Neural crest cell (in vitro differentiated cells): ENCODE measurements around the gene FAM193B. TPM values are rescaled to one million over a fixed set of nuclear protein-coding genes. Genes with fewer than 3 reads are reported as not detected.
A peak's percentile ranks its signal among the peaks of the same experiment; 100 is the strongest.
"Not testable (repeated sequence)": the region's sequence is repeated elsewhere in the genome, so short reads cannot be mapped to it uniquely, and the experiment has no call there.

ENCODE experiments used
- DNase-seq: peaks from one replicate; pipeline ENCODE4 v3.0.0; 2021; ENCODE audit warnings: low read depth, mixed read lengths, low spot score
- H3K27ac Mint-ChIP-seq: one replicate; pipeline ENCODE4 v1.8.0; 2021; ENCODE audit warnings: mild to moderate bottlenecking, mixed read lengths; ENCODE audit not compliant: unreplicated experiment
- H3K27me3 Mint-ChIP-seq: 2 replicates; pipeline ENCODE4 v1.8.0; 2021; ENCODE audit warnings: low read depth, mild to moderate bottlenecking, mixed read lengths
- H3K36me3 Mint-ChIP-seq: 2 replicates; pipeline ENCODE4 v1.8.0; 2021; ENCODE audit warnings: low read depth, mild to moderate bottlenecking, mixed read lengths
- H3K4me1 Mint-ChIP-seq: 2 replicates; pipeline ENCODE4 v1.8.0; 2021; ENCODE audit warnings: mixed read lengths
- H3K4me3 Mint-ChIP-seq: one replicate; pipeline ENCODE4 v1.8.0; 2021; ENCODE audit warnings: mild to moderate bottlenecking, mixed read lengths
- H3K9me3 Mint-ChIP-seq: 2 replicates; pipeline ENCODE4 v1.8.0; 2021; ENCODE audit warnings: mixed read lengths
- total RNA-seq: library from RNA; stranded (reverse); gene quantifications from 2 replicates; pipeline ENCODE4 v1.2.1, GENCODE V29; 2021
- TF ChIP-seq, protein P1 (sequence below): fragments of 200-600 bp; sonication (generic); conservative IDR thresholded peaks from 2 replicates; pipeline ENCODE4 v1.5.0; 2021; ENCODE audit warnings: antibody characterized with exemption, mild to moderate bottlenecking

The FAM193B gene
- total RNA-seq, 1 donor from 2014 or later: 96.3 TPM

DNA sequence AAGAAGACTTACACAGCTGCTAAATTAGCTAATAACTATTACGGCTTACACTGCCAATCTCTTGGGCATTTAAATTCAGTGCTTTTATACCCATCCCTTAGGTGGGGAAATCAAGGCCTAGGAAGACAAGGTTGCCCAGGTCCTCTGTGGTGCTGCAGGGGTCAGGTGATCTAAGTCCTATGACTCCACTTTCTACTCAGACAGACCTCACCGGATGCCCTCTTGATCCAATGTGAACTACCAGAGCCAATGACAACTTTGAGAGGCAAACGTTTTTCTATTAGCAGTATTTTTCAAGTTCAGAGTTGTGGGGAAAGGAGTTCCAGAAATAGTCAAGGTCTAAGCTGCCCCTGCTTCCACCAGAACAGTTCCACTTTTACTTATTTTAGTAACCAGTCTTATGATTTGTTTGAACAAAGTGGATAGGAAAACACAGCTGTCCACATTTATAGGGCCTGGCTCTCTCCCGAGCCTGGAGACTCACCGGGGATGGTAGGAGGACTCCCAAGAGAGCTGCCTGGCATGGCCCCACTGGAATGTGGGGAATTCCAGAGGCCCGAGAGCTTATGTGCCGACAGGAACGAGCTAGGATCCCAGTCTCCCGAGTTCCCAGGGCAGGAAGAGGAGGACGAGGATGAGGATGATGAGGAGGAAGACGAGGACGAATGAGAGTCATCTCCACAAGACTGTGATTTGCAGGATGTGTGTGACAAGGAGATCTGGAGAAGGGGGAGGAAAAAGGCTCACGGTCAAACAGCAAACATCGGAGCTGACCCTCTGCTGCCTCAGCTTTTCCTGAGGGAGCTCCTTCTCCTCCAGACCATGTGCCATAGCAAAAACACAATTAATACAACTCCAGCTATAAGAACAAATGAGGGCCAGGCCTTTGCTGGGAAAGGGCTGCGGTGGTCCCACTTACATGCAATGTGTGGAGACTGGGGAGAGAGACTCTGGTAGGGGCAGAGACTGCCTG lies 16.7 kb downstream of the FAM193B start:
- TF ChIP-seq, protein P1, sequence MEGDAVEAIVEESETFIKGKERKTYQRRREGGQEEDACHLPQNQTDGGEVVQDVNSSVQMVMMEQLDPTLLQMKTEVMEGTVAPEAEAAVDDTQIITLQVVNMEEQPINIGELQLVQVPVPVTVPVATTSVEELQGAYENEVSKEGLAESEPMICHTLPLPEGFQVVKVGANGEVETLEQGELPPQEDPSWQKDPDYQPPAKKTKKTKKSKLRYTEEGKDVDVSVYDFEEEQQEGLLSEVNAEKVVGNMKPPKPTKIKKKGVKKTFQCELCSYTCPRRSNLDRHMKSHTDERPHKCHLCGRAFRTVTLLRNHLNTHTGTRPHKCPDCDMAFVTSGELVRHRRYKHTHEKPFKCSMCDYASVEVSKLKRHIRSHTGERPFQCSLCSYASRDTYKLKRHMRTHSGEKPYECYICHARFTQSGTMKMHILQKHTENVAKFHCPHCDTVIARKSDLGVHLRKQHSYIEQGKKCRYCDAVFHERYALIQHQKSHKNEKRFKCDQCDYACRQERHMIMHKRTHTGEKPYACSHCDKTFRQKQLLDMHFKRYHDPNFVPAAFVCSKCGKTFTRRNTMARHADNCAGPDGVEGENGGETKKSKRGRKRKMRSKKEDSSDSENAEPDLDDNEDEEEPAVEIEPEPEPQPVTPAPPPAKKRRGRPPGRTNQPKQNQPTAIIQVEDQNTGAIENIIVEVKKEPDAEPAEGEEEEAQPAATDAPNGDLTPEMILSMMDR: no peak
- Mint-ChIP-seq H3K9me3 (no peaks in the 10 kb centered on the region), H3K4me3 (no peak overlapping the region), H3K4me1 (no peaks in the 10 kb centered on the region), H3K27ac (peak overlapping the region; percentile 73), H3K36me3 (peaks cover 2% of the 10 kb centered on the region), H3K27me3 (no peaks in the 10 kb centered on the region)
- no peak for DNase-seq

DNA sequence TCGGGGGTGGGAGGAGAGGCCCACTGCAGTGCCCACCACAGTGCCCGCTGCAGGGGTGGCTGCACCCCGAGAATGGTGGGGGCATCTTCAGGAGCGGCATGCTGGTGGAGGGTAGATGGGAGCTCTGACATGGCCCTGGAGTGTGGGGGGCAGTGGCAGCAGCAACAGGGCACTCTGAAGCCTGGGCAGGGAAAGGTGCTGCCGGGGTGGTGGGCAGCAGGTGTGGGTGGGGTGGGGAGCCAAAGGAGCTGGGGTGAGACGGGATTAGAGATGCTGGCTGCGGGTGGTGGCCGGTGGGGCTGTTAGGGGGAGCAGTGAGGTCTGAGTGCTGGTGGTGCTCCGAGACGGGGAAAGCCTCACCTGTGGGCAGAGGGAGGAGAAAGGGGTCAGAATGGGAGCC lies 18.0 kb downstream of the FAM193B start:
- TF ChIP-seq, protein P1: no peak
- H3K4me1 Mint-ChIP-seq: no peaks in the 10 kb centered on the region
- H3K27me3 Mint-ChIP-seq: no peaks in the 10 kb centered on the region
- H3K27ac Mint-ChIP-seq: no peak overlapping the region
- no peak for DNase-seq
- H3K4me3 Mint-ChIP-seq: no peak overlapping the region
- H3K36me3 Mint-ChIP-seq: no peaks in the 10 kb centered on the region
- no peaks in the 10 kb centered on the region for H3K9me3 Mint-ChIP-seq

DNA sequence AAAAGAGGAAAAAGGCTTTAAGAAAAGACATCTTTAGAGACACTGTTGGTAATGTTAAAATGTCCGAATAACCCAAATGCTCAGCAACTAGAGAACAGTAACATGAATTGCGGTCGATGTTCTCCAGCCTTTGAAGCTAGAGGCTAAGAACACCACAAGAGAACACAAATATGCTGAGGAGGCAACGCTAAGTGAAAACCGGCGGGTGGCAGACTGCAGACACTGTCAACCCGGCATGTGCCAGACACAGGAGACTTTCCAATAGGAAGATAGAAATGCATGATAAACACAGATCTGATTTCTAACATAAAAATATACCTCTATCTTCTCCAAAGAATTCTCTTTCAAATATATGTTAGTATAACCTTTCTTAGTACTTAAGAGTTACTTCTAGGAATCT lies 19.2 kb downstream of the FAM193B start:
- TF ChIP-seq, protein P1: no peak
- Mint-ChIP-seq H3K27ac (no peak overlapping the region), H3K4me3 (no peak overlapping the region), H3K27me3 (no peaks in the 10 kb centered on the region), H3K4me1 (no peaks in the 10 kb centered on the region), H3K36me3 (peaks cover 4% of the 10 kb centered on the region), H3K9me3 (no peaks in the 10 kb centered on the region)
- no peak for DNase-seq

DNA sequence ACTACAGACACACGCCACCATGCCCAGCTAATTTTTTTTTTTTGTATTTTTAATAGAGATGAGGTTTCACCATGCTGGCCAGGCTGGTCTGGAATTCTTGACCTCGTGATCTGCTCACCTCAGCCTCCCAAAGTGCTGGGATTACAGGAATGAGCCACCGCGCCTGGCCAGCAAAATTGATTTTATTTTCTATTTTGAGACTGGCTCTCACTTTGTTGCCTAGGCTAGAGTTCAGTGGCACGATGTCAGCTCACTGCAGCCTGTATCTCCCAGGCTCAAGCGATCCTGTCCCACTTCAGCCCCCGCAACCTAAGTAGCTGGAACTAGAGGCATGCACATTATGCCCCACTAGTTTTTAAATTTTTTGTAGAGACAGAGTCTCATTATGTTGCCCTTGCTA lies 19.9 kb downstream of the FAM193B start:
- not testable (repeated sequence) for H3K36me3 Mint-ChIP-seq, DNase-seq, H3K27me3 Mint-ChIP-seq, H3K9me3 Mint-ChIP-seq, H3K4me3 Mint-ChIP-seq, H3K27ac Mint-ChIP-seq, H3K4me1 Mint-ChIP-seq

DNA sequence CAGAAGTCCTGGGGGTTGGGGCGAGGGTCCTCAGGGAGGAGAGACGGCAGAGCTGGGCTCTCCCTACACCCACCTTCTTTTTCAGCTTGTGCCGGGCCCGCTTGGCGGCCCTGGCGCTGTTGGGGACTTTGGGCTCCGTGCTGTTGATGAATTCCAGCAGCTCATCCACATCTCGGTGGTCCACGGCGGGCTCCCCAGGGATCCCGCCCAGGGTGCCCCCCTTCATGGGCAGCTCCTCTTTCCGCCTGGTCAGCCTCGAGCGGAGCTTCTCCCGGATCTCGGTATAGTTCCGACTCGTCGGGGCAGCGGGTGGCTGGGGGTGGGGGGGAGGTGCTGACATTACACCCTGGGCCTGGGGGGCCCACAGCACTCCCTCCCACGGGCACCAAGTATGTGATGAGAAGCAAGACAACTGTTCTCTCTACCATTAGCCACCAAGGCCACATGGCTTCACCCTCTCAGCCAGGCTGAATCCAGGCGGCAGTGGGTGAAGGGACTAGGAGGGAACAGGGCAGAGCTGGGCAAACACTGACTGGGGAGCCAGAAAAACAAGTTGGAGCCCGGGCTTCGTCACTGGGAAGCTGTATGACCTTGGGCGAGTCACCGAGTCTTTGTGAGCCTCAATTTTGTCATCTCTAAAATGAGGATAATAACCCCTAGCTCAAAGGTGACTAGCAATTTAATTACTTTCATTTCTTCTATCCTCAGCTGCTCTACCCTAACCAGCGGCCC lies 23.0 kb downstream of the FAM193B start:
- DNase-seq: no peak
- no peaks in the 10 kb centered on the region for H3K27me3 Mint-ChIP-seq
- no peaks in the 10 kb centered on the region for H3K4me1 Mint-ChIP-seq
- H3K9me3 Mint-ChIP-seq: no peaks in the 10 kb centered on the region
- H3K36me3 Mint-ChIP-seq: peaks cover 7% of the 10 kb centered on the region
- TF ChIP-seq, protein P1: no peak
- no peak overlapping the region for H3K4me3 Mint-ChIP-seq
- no peak overlapping the region for H3K27ac Mint-ChIP-seq

DNA sequence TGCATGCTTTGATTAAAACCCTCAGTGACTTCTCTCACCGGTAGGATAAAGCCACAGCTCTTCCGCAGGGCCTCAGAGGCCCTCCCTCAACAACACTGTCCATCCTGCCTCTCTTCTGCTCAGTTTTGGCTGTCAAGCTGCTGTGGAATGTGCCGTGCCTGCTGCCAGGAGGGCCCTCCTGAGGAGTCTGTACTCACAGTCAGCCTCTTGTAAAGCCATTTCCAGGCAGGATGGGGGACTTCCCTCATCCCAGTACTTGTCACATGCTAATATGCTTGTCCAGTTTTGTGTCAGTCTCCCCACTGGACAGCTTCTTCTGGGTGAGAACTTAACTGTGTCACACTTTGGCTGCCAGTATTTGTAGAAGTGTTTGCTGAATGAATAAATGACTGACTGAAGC lies 23.7 kb downstream of the FAM193B start:
- Mint-ChIP-seq H3K27ac (no peak overlapping the region), H3K9me3 (no peaks in the 10 kb centered on the region), H3K4me3 (no peak overlapping the region), H3K27me3 (no peaks in the 10 kb centered on the region), H3K4me1 (no peaks in the 10 kb centered on the region), H3K36me3 (peaks cover 8% of the 10 kb centered on the region)
- TF ChIP-seq, protein P1: no peak
- DNase-seq: no peak
